ENCODE measurements around the gene SPX. TPM values are rescaled to one million over a fixed set of nuclear protein-coding genes. Genes with fewer than 3 reads are reported as not detected.

Gene SPX
- total and polyA plus RNA-seq, 2 of the 8 experiments (the other 6 are each of a cell fraction or from before 2014, with no cell fraction given), result 1.2 to 1.3 TPM

GRCh38 chr12:21507849-21508248 is 18.2 kb upstream of the SPX start:
- no peak overlapping the region for H2AFZ ChIP-seq (ENCODE audit: low read length)
- ChIA-PET CTCF (ENCODE audit: partially characterized antibody) (interaction anchor here (0.8 to 1.0 kb wide), 2 partner anchors 102 to 171 kb away, joined by 3 read pairs; no protein-coding TSS in a partner anchor), POLR2A (ENCODE audit: partially characterized antibody) (no interaction called here)
- H3K4ac ChIP-seq (replicated peaks; ENCODE audit: insufficient read length, low read depth, low read length), result no peak overlapping the region
- no peak overlapping the region for H2BK12ac ChIP-seq (ENCODE audit: low read depth, low read length)
- no peak overlapping the region for H3K4me2 ChIP-seq (ENCODE audit: insufficient read depth in 1 of 2, low read depth in 2 of 2, low read length in 2 of 2)
- peaks cover 0 to 3% of the 10 kb centered on the region in 2 experiments for H4K20me1 ChIP-seq (replicated peaks in 1 of 2; ENCODE audit: control insufficient read depth in 1 of 2, insufficient read depth in 2 of 2, low read length in 2 of 2)
- no peak overlapping the region for H3K14ac ChIP-seq (ENCODE audit: insufficient read length)
- no peaks in the 10 kb centered on the region for H3K23me2 ChIP-seq (ENCODE audit: low read depth, low read length)
- H3K56ac ChIP-seq (replicated peaks; ENCODE audit: insufficient read length, low read depth, low read length), result no peak overlapping the region
- H3K79me1 ChIP-seq (ENCODE audit: low read depth, low read length), result peaks cover 4% of the 10 kb centered on the region; the same call in 1 of the 2 replicates
- no peak for DNase-seq (ENCODE audit: low read depth in 1 of 2, low spot score in 2 of 2)
- no peak overlapping the region for H4K91ac ChIP-seq (replicated peaks; ENCODE audit: insufficient read length, low read length)
- H2AK5ac ChIP-seq (ENCODE audit: low read depth, low read length), result no peak overlapping the region
- WGBS, 2 experiments (ENCODE audit: extremely low coverage in 1 of 2, insufficient coverage in 1 of 2, insufficient read length in 1 of 2, insufficient replicate concordance in 2 of 2, low coverage in 1 of 2, low lambda C conversion rate in 2 of 2, missing lambda C conversion rate in 1 of 2), result 83% methylated on average over 2 of the region's 2 CpGs; no CpG with 5 or more reads in 1 of the 2 experiments
- H3K23ac ChIP-seq (ENCODE audit: insufficient read length), result no peak overlapping the region
- no peak overlapping the region for H2BK5ac ChIP-seq (ENCODE audit: low read depth, low read length)
- H3K27ac ChIP-seq (ENCODE audit: low read depth, low read length), result no peak overlapping the region
- H3K9me3 ChIP-seq (ENCODE audit: insufficient read depth in 2 of 2, low read depth in 1 of 2, low read length in 1 of 2), result no peaks in the 10 kb centered on the region
- no peak overlapping the region for H4K8ac ChIP-seq (ENCODE audit: extremely low read depth, insufficient read depth, low read length)
- FAIRE-seq, result no peak
- no peak overlapping the region for H2BK15ac ChIP-seq (ENCODE audit: low read length)
- H4K5ac ChIP-seq (ENCODE audit: insufficient read length, low read depth, low read length), result no peak overlapping the region
- H2BK20ac ChIP-seq (ENCODE audit: low read length), result no peak overlapping the region
- H3K4me3 ChIP-seq (ENCODE audit: extremely low read depth in 1 of 4, insufficient read depth in 2 of 4, low read depth in 3 of 4, low read length in 4 of 4), result no peak overlapping the region
- no peaks in the 10 kb centered on the region for H3K4me1 ChIP-seq (replicated peaks in 1 of 4; ENCODE audit: control insufficient read depth in 3 of 4, insufficient read depth in 4 of 4, low read length in 3 of 4)
- TF ChIP-seq ATF2 (IDR thresholded peaks at IDR 0.05; ENCODE audit: low read length), result no peak
- no peak for TF ChIP-seq NANOG (IDR thresholded peaks at IDR 0.05; ENCODE audit: insufficient read depth, low read depth, low read length, poor library complexity, severe bottlenecking)
- peaks cover 9 to 43% of the 10 kb centered on the region in 2 experiments; a peak in 3 of 4 replicates for H3K79me2 ChIP-seq (ENCODE audit: control insufficient read depth in 1 of 2, insufficient read depth in 2 of 2, low read length in 2 of 2)
- peaks cover 0 to 18% (median 5%) of the 10 kb centered on the region in 4 experiments; a peak in 2 of 8 replicates for H3K36me3 ChIP-seq (ENCODE audit: control insufficient read depth in 2 of 4, insufficient read depth in 4 of 4, low read length in 3 of 4)
- H3K9ac ChIP-seq (replicated peaks in 1 of 4; ENCODE audit: extremely low read depth in 1 of 4, low read depth in 3 of 4, low read length in 3 of 4), result no peak overlapping the region
- no peaks in the 10 kb centered on the region for H3K27me3 ChIP-seq (replicated peaks in 1 of 4; ENCODE audit: control insufficient read depth in 3 of 4, extremely low read depth in 1 of 4, insufficient read depth in 3 of 4, low read length in 3 of 4)
- H2BK120ac ChIP-seq (replicated peaks; ENCODE audit: low read depth, low read length), result no peak overlapping the region
- H3K18ac ChIP-seq (ENCODE audit: extremely low read depth, low read length), result no peak overlapping the region

Data from H1 (cell line).